Uterus (tissue), 4 donors: ENCODE measurements around the gene PHF2. TPM values are rescaled to one million over a fixed set of nuclear protein-coding genes. Genes with fewer than 3 reads are reported as not detected.
A peak's percentile ranks its signal among the peaks of the same experiment; 100 is the strongest.

ENCODE experiments used
- DNase-seq, 2 donors: peaks; one replicate each; pipeline ENCODE4 v3.0.0-alpha.2; 2019 to 2020
- H3K27ac ChIP-seq, 2 donors: fragments of 200-600 bp; sonication (generic); 1 replicate in 1 of 2; 2 replicates in 1 of 2; pipeline ENCODE4 v1.5.1; 2016 to 2018
- H3K27me3 ChIP-seq, 2 donors: fragments of 200-600 bp; sonication (generic); one replicate each; pipeline ENCODE4 v1.5.1; 2018 to 2019; ENCODE audit warnings: control low read depth in 1 of 2
- H3K36me3 ChIP-seq, 2 donors: fragments of 200-600 bp; sonication (generic); one replicate each; pipeline ENCODE4 v1.5.1; 2019; ENCODE audit warnings: control low read depth in 1 of 2
- H3K4me1 ChIP-seq, 2 donors: fragments of 200-600 bp; sonication (generic); one replicate each; pipeline ENCODE4 v1.5.1; 2018 to 2019; ENCODE audit warnings: control low read depth in 1 of 2
- H3K4me3 ChIP-seq, 2 donors: fragments of 200-600 bp; sonication (generic); 1 replicate in 1 of 2; 2 replicates in 1 of 2; pipeline ENCODE4 v1.5.1; 2018 to 2019; ENCODE audit warnings: mild to moderate bottlenecking in 1 of 2
- H3K9me3 ChIP-seq, 2 donors: fragments of 200-600 bp; sonication (generic); one replicate each; pipeline ENCODE4 v1.5.1; 2019; ENCODE audit warnings: control low read depth in 1 of 2
- POLR2A ChIP-seq, 2 donors: fragments of 450-650 bp; IDR thresholded peaks; one replicate each; pipeline ENCODE4 v1.6.1; 2016; ENCODE audit warnings: antibody characterized with exemption in 2 of 2, mild to moderate bottlenecking in 1 of 2, moderate library complexity in 1 of 2
- intact Hi-C: fragments of 100-400 bp; cut with DNase I; formaldehyde crosslinking; loops from one replicate; pipeline ENCODE4 v1.15.1; 2023; ENCODE audit warnings: low total_unique reads
- total RNA-seq, 4 donors: library from RNA; depleted of rRNA in 3 of 4; stranded (reverse); fragments of >200 nt in 3 of 4; gene quantifications; one replicate each; pipeline versions ENCODE4 v1.1.0 to v1.2.4, GENCODE V29; 2014 to 2023
- TF ChIP-seq, protein P1 (sequence below), 4 experiments: fragments of 200-600 bp in 2 of 4; fragments of 450-650 bp in 2 of 4; sonication (generic) in 2 of 4; IDR thresholded peaks; one replicate each; pipeline ENCODE4 v1.5.1; 2016 to 2019; ENCODE audit warnings: antibody characterized with exemption in 4 of 4, mild to moderate bottlenecking in 2 of 4, moderate library complexity in 1 of 4
- donor health status: DM: yes; HTN: yes; CAD: no.

The PHF2 gene
- total RNA-seq, 4 donors from 2014 or later = 7.7 to 54.5 (median 25.0) TPM

DNA sequence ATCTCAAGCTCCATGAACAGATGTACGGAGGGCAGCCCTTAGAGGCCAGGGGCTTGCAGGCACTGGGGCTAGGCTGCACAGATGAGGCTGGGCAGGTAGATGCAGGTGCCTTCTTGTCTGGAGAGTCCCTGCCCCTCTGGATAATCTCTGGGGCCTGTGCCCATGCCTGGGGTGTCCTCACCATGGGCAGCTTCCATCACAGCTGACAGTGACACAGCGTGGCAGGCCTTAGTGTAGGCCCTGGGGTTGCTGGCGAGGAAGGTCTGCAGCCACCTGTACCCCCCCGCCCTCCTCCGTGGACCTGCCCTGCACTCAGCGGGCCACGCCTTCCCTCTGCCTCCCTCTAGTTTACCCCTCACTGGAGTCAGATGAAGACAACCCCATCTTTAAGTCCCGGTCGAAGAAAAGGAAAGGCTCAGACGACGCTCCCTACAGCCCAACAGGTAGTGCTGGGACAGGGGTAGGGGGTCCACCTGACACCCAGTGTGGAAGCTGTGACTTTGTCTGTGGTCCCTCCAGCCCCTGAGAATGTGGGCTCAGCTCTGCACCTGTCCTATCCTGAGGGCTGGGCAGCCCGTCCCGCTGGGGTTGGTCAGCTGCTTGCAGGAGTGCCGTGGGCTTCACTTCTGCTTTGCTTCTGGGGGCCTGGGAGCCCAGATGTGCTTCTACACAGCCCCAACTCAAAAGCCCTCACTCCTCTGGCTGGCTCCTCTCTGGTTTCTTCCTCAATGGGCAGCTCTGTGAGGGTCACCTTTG is 98.4 kb downstream of the PHF2 start:
- H3K4me3 ChIP-seq = no peak overlapping the region
- H3K4me1 ChIP-seq = no peaks in the 10 kb centered on the region
- H3K9me3 ChIP-seq = no peaks in the 10 kb centered on the region
- no peaks in the 10 kb centered on the region for H3K27me3 ChIP-seq
- H3K36me3 ChIP-seq = no peaks in the 10 kb centered on the region
- H3K27ac ChIP-seq = no peak overlapping the region
- intact Hi-C loops = no loop called here
- TF ChIP-seq POLR2A (IDR thresholded peaks at IDR 0.05) = no peak
- TF ChIP-seq, protein P1, sequence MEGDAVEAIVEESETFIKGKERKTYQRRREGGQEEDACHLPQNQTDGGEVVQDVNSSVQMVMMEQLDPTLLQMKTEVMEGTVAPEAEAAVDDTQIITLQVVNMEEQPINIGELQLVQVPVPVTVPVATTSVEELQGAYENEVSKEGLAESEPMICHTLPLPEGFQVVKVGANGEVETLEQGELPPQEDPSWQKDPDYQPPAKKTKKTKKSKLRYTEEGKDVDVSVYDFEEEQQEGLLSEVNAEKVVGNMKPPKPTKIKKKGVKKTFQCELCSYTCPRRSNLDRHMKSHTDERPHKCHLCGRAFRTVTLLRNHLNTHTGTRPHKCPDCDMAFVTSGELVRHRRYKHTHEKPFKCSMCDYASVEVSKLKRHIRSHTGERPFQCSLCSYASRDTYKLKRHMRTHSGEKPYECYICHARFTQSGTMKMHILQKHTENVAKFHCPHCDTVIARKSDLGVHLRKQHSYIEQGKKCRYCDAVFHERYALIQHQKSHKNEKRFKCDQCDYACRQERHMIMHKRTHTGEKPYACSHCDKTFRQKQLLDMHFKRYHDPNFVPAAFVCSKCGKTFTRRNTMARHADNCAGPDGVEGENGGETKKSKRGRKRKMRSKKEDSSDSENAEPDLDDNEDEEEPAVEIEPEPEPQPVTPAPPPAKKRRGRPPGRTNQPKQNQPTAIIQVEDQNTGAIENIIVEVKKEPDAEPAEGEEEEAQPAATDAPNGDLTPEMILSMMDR (IDR thresholded peaks at IDR 0.05) = no peak
- DNase-seq = peak; percentile 4 to 10

DNA sequence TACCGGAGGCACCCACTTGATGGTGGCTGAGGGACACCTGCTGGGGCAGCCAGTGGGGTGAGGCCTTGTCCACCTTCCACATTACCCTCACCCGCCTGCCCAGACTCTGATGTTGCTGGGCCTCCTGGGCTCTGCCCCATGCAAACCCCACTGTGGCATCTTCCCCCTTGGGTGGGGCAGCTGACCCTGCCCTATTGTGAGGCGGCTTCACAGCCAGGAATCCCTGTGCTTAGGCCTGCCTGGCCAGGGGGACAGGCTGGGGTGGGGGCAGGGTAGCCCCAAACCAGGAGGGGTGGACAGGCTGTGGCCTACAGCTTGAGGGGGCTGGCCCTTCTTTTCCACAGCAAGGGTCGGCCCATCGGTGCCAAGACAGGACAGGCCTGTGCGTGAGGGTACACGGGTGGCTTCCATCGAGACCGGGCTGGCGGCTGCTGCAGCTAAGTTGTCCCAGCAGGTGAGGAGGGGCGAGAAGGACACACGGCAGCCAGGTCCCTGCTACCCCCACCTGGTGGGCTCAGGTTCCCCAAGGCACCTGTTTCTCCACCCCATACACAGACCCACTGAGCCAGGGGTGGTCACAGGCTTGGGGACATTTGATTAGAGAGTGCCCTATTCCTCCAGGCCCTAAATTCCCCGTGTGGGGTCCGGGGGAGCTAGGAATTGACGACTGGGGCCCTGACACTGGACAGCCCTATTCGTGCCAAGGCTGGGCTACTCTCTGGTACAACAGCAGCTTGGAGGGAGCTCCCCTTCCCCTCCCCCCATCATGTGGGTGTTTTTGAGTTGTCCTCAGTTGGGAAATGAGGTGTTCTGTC is 99.2 kb downstream of the PHF2 start:
- Histone ChIP-seq H3K27me3 (no peaks in the 10 kb centered on the region), H3K36me3 (no peaks in the 10 kb centered on the region), H3K27ac (no peak overlapping the region), H3K4me3 (no peak overlapping the region), H3K9me3 (no peaks in the 10 kb centered on the region), H3K4me1 (no peaks in the 10 kb centered on the region)
- intact Hi-C loops = no loop called here
- no peak for TF ChIP-seq POLR2A (IDR thresholded peaks at IDR 0.05)
- TF ChIP-seq, protein P1 (IDR thresholded peaks at IDR 0.05) = no peak
- peak; percentile 7 to 10 for DNase-seq

DNA sequence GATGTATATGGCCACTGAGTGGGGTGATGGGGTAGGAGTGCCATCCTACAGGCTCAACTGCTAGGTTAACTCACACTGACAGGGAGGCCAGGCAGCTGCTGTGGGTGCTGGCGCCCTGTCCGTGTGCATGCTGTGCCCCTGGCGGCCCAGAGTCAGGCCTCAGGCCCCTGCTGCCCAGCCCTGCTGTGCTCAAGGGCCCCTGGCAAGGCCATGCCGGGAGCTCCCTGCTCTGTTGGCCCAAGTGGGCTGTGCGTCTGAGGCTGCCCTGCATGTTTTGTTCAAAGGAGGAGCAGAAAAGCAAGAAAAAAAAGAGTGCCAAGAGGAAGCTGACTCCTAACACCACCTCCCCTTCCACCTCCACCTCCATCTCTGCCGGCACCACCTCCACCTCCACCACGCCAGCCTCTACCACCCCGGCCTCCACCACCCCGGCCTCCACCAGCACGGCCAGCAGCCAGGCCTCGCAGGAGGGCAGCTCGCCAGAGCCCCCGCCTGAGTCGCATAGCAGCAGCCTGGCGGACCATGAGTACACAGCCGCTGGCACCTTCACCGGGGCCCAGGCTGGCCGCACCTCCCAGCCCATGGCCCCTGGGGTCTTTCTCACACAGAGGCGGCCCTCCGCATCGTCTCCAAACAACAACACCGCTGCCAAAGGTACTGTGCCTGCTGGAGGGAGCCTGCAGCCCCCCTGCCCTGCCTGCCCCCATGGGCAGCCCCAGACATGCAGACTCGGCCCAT is 100.1 kb downstream of the PHF2 start:
- TF ChIP-seq, protein P1 (IDR thresholded peaks at IDR 0.05) = no peak
- no peak for TF ChIP-seq POLR2A (IDR thresholded peaks at IDR 0.05)
- H3K36me3 ChIP-seq = no peaks in the 10 kb centered on the region
- H3K27me3 ChIP-seq = no peaks in the 10 kb centered on the region
- H3K4me1 ChIP-seq = no peaks in the 10 kb centered on the region
- intact Hi-C loops = no loop called here
- no peaks in the 10 kb centered on the region for H3K9me3 ChIP-seq
- no peak overlapping the region for H3K27ac ChIP-seq
- H3K4me3 ChIP-seq = no peak overlapping the region
- peak; percentile 10 for DNase-seq

DNA sequence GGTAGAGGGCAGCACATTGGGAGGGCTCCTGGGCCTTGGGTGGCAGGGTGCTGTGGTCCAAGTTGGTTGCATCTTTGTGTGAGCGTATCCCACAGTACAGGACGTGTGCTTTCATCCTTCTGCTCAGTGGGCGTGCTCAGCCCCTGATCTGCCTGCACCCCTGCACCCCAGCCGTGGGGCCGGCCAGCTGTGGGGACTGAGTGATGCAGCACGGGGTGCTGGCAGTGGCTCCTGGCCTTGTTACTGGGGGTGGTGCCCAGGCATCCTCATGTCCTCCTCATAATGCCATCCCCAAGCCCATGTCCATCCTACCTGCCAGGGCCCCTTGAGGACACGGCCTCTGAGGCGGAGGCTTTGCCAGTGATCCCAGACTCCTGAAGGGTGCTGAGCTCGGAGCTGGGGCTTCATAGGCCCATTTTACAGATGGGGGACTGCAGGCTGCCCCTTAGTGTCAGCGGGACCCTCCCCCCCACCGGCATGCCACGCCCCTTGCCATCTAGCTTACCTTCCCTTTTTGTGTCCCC is 100.7 kb downstream of the PHF2 start:
- no peaks in the 10 kb centered on the region for H3K9me3 ChIP-seq
- no peaks in the 10 kb centered on the region for H3K4me1 ChIP-seq
- DNase-seq = peak; percentile 10 to 12
- no peaks in the 10 kb centered on the region for H3K27me3 ChIP-seq
- TF ChIP-seq POLR2A (IDR thresholded peaks at IDR 0.05) = no peak
- no peak overlapping the region for H3K27ac ChIP-seq
- H3K4me3 ChIP-seq = no peak overlapping the region
- H3K36me3 ChIP-seq = no peaks in the 10 kb centered on the region
- intact Hi-C loops = no loop called here

- Histone ChIP-seq H3K4me3 (no peak overlapping the region), H3K9me3 (no peaks in the 10 kb centered on the region), H3K27me3 (no peaks in the 10 kb centered on the region), H3K4me1 (no peaks in the 10 kb centered on the region), H3K36me3 (no peaks in the 10 kb centered on the region), H3K27ac (no peak overlapping the region)
- intact Hi-C loops = no loop called here
- TF ChIP-seq, protein P1 (IDR thresholded peaks at IDR 0.05) = no peak
- TF ChIP-seq POLR2A (IDR thresholded peaks at IDR 0.05) = no peak
- DNase-seq = peak in 1 of 2 donors; percentile 10
These were observed 101.3 kb downstream of the PHF2 start for GRCh38 chr9:93677641-93678136.
